GDM1 (cell line): Measurements from ENCODE around the gene HERC4.

Experiments
- DNase-seq: peaks from one replicate; lab custom pipeline; 2025; lab: John Stamatoyannopoulos, UW

HERC4 gene

GRCh38 chr10:68074775-68075549 lies at the start of gene HERC4:
TSS of gene HERC4 (minus strand) at chr10:68075283. CDS start at chr10:68073108, 2,175 bp downstream.
- peak; percentile 88 for DNase-seq

GRCh38 chr10:68124718-68125117 lies 49.6 kb upstream of the HERC4 start:
- DNase-seq = no peak

GRCh38 chr10:68121852-68122251 lies 46.8 kb upstream of the HERC4 start:
- no peak for DNase-seq

GRCh38 chr10:68121020-68121743 lies 46.1 kb upstream of the HERC4 start:
- no peak for DNase-seq

- no peak for DNase-seq
Observed at GRCh38 chr10:68118657-68119056, 43.6 kb upstream of the HERC4 start.

GRCh38 chr10:68112837-68113236 lies 37.8 kb upstream of the HERC4 start:
- no peak for DNase-seq

- no peak for DNase-seq
Observed at GRCh38 chr10:68111584-68111983, 36.5 kb upstream of the HERC4 start.

- DNase-seq = no peak
Observed at GRCh38 chr10:68110027-68110426, 34.9 kb upstream of the HERC4 start.

GRCh38 chr10:68109331-68109730 lies 34.2 kb upstream of the HERC4 start, which contains the start of gene MYPN:
TSS of gene MYPN (plus strand) at chr10:68109488. CDS start at chr10:68121439, 11,951 bp downstream.
- DNase-seq = no peak

- DNase-seq = no peak
Observed at GRCh38 chr10:68108653-68109052, 33.6 kb upstream of the HERC4 start.

GRCh38 chr10:68108051-68108450 lies 33.0 kb upstream of the HERC4 start:
- DNase-seq = no peak

- no peak for DNase-seq
Observed at GRCh38 chr10:68107651-68108050, 32.6 kb upstream of the HERC4 start.

- DNase-seq = no peak
Observed at GRCh38 chr10:68106656-68107055, 31.6 kb upstream of the HERC4 start.

- no peak for DNase-seq
Observed at GRCh38 chr10:68105820-68106219, 30.7 kb upstream of the HERC4 start.

GRCh38 chr10:68103901-68104300 lies 28.8 kb upstream of the HERC4 start:
- no peak for DNase-seq

GRCh38 chr10:68103261-68103878 lies 28.3 kb upstream of the HERC4 start:
- DNase-seq = no peak

GRCh38 chr10:68101066-68101465 lies 26.0 kb upstream of the HERC4 start:
- DNase-seq = no peak

GRCh38 chr10:68099736-68100135 lies 24.7 kb upstream of the HERC4 start:
- DNase-seq = no peak

GRCh38 chr10:68096913-68097516 lies 21.9 kb upstream of the HERC4 start:
- DNase-seq = no peak

- DNase-seq = no peak
Observed at GRCh38 chr10:68095153-68095552, 20.1 kb upstream of the HERC4 start.

- no peak for DNase-seq
Observed at GRCh38 chr10:68092512-68092911, 17.4 kb upstream of the HERC4 start.

GRCh38 chr10:68090586-68090985 lies 15.5 kb upstream of the HERC4 start:
- DNase-seq = no peak
